GM21367 (cell line): Measurements from ENCODE around the gene C16orf78.

ENCODE experiments used
- ATAC-seq: cut with Tn5 transposase; IDR thresholded peaks from one replicate; pipeline ENCODE4 v1.9.1; 2021; ENCODE audit not compliant: unreplicated experiment

C16orf78 gene, protein sequence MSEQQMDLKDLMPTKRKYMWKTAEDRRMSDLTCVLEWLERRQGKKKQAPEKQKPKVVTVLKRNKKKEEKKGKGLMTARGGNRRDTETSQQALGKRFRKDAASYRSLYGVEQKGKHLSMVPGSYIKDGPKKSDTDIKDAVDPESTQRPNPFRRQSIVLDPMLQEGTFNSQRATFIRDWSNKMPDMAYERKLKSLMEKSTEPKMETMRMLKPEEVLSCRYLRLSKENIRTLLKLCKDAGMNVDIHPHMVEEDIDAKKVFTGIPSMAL

DNA sequence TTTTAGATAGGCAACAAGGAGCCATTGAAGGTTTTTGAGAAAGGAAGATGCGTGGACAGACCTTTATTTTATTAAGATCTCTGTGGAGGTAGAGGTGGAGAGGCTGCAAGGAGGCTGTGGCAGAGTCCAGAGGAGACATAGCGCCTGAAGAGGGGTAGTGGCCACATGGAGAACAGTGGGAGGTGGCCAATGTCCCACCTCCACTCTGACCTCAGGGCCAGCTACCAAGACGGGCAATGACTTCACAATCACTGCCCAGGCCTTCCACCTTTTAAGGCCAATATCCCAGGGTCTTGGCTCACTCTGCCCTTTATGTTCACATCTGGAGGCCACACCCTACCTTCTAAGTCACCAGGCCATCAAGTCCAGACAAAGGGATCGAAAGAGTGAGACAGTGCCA lies at the start of gene C16orf78:
Gene C16orf78 (plus strand): TSS at position 301 of the 400 bp plus-strand sequence. CDS start 136 bp downstream, outside the sequence.
- no peak for ATAC-seq

DNA sequence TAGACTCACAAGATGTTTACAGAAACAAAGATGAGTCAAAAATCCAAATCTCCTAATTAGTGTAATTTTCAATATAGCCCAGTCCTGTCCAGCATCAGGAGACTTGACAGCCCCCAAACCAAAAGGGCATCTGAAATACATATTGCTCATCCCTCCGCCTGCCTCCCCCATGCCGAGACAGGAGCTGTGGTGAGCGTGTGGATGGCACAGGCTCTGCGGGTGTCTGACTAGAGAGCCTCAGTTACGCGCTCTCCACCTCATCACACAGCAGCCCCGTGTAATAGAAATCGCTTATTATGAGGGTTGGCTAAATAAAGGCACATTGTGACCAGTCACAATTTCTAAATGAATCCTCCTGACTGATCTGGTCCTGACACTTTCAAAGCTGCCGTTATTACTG lies 48.9 kb upstream of the C16orf78 start:
- ATAC-seq: no peak

DNA sequence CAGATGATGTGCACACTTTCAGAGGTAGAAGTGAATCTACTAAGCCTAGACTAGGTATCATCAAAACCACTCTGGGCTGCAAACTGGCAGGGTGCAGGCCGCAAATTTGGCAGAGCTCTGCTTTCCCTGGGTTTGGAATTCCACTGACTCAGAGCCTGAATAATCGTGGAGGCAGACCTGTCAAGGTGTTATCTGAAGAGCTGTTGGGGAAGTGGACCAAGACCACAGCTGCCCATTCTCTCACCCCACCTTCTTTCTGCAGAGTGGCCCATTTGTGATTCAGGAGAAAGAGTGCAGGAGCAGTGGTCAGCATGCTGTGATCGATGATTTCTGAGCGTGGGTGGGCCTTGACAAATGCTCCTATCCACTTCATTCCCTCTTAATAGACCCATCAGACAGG lies 46.1 kb upstream of the C16orf78 start:
- ATAC-seq: no peak

DNA sequence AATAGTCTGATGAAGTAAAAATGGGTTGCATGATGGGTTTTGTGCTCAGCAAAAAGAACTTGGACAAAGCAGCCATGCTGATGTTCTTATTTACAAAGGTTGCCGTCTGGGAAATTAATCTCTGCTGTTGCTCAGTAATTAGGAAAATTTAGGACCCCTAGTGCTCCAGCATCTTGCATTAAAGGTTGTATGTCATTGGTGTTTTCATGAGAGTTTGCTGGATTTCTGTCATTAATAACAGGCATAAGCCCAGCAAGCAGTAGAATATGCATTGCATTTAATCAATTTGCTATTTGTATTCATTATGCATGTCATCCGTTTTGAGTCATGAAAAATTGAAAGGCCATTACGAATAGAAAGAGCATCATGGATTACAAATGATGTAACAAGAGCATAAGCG lies 45.3 kb upstream of the C16orf78 start:
- ATAC-seq: no peak

DNA sequence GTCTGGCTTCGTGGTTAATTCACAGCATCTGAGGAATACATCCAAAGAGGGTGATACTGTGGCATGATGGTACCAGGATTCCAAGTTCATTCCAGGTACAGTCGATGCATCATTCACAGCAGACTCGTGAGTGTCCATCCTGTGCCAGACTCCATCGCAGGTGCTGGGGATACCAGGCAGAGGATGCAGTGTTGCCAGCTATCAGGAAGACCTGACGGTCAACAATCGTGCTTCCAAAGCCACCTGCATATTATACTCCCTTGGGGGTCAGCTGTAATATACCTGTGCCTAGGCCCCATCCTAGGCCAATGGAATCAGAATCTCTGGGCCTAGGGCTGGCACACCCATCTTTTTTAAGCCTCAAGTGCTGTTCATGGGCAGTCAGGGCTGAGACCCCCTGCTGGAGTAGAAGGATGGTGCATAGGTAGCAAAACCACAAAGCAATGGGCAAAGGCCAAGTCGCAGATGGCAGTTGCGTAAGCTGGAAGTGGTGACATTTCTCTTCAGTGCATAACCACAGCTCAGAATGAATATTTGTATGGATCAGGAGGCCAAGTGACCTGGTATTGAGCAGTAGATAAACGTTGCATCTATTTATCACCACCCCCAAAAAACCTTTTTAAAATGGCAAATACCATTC lies 42.9 kb upstream of the C16orf78 start:
- ATAC-seq: no peak

DNA sequence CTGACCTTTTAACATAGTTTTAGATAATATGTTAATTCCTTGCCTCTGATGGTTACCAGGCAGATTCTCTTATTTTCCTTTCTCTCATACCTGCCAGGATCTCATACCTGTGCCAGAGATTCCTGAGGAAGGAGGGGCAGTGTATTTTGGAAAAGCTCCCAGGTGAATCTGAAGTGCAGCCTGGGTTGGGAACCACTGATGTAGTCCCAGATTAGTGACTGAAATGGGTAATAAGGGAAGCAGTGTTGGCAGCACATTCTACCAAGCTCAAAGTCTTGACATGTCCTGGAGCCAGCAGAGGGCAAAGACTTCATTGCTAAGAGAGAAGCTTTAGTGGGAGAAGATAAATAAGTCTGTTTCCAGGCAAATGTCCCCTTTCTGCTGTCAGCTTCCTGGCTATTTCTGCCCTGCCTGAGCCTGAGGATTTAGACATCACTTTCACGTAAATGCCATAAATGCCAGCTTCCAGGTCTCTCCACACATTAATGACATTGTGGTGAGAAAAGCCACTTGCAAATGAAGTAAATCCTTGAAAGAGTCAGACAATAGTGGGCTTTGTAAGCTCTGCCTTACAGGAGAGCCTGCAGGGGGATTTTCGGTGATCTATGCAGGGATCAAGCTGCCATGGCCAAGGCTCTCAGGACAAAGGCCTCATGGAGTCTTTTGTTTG lies 40.9 kb upstream of the C16orf78 start:
- ATAC-seq: no peak

DNA sequence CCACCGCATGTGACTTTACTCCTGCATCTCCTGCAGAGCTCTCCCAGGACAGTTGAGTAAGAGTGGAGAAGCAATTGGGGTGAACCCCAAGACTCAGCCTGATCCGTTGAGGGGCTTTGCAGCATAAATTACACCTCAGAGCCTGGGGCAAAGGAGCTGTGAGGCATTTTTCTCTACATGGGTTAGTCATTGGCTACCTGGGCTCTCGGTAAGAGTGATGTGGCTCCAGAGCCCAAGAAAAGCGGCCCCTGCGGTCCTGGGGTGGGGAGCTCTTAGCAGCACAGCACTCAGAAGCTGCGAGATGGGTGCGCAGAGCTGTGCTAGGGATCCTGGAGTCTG lies 40.4 kb upstream of the C16orf78 start:
- no peak for ATAC-seq

DNA sequence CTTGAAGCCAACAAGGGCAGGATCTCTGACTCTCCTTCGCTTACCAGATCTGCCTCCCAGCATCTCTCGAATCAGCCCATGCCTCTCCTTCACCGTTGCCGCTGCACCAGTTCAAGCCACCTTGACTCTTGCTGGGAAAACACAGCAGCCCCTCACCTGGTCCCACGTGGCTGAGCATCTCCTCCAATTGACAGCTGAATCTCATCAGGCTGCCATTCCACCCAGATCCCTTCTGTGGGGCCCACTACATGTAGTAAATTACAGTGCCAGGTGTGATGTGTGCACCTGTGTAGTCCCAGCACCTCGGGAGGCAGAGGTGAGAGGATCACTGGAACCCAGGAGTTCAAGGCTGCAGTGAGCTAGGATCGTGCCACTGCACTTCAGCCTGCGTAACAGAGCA lies 37.8 kb upstream of the C16orf78 start:
- no peak for ATAC-seq

DNA sequence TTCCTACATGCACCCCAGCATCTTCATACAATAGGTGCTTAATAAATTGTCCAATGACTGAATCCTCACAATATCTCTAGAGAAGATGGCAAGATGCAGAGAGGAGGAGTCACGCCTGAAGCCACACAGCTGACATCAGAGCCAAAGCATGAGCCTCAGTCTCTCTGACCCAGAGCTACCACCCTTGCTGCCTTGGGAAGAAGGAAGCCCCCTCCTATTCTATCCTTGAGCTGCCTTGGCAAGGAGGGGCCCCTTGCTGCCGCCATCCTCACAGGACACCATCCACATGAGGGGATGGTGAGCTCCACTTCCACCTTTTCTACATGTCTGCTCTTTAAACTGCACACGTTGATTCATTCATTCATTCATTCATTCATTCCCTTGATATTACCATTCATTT lies 37.0 kb upstream of the C16orf78 start:
- ATAC-seq: no peak

DNA sequence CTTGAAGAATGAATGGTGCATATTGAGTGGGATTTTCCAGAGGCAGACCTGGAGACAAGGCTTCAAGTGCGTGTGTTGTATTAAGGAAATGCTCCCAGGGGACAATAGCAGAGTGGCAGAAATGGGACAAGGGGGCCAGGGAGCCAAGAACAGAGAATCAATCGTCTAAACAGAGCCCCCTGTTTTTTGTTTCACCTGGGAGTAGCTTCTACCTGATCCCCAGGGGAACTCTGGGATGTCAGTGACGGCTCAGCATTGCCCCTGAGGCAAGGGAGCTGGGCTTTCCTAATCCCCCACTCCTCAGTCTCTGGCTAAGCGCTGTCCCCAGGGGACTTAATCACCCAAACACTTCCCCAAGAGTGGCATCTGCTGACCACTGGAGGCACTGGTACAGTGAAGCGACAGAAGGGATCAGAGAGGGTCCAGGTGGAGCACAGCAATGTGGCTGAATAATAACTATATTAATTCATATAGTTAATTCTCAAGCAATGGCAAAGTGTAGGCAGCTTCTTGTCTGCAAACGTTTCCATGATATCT lies 35.7 kb upstream of the C16orf78 start:
- no peak for ATAC-seq

DNA sequence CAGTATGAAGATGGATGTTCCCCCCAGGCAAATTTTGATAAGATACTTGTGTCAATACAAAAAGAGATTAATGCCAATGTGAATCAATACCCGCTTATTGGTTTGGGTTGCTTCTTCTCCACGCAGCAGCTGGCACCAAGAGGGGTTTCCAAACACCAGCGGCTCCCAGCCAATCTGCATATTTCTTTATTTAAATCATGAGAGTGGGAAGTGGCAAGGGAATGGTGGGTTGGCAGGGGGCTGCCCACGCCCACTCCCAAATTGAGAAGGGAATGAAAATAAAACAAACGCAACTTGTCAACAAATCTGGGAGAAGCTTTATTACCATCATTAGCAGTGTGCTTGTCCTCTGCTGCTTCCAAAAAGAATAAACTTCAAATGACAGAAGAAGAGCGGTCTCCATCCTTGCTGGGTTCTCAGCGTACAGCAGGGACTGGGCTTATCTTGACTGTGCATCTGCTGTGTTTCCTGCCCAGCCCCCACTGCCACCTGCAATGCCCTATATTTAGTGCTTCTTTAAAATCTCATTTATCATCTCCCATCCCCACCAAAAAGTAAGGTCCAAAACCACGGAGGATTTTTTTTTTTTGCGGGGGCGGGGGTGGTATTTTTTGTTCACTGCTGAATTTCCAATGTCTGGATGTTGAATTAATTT lies 34.9 kb upstream of the C16orf78 start:
- no peak for ATAC-seq

DNA sequence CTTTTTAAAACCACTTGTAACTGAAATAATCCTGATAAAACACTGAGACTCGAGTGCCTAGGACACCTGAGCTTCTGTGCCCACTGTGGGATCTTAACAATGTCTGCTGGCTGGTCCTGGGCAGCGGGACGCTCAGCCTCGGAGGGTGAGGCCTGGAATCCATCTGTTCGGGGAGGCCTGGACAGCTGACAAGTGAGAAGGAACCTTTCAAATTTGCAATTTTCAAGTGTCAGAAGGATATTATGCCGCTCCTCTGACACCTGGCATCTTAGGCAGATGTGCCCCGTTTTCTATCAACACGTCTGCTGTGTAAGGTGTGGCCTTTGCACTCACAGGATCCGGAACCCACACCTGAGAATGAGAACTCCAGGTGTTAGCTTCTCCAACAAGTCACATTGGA lies 33.1 kb upstream of the C16orf78 start:
- ATAC-seq: no peak

DNA sequence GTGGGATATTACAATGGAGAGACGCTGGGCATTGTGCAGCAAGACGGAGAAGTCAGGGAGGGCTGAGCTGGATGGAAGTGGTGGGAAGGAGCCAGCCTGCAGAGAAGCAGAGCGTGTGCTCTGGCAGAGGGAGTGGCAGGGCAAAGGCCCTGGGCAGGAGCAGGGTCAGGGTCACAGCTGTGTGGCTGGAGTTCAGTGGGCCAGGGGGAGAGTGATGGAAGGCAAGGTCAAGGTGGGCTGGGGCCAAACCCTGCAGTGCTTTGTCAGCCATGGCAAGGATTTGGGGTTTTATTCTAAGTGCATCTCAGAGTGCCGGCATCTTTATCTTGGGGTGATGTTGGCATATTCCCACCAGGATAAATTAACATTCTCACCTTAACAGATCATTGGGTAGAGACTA lies 31.9 kb upstream of the C16orf78 start:
- ATAC-seq: no peak

DNA sequence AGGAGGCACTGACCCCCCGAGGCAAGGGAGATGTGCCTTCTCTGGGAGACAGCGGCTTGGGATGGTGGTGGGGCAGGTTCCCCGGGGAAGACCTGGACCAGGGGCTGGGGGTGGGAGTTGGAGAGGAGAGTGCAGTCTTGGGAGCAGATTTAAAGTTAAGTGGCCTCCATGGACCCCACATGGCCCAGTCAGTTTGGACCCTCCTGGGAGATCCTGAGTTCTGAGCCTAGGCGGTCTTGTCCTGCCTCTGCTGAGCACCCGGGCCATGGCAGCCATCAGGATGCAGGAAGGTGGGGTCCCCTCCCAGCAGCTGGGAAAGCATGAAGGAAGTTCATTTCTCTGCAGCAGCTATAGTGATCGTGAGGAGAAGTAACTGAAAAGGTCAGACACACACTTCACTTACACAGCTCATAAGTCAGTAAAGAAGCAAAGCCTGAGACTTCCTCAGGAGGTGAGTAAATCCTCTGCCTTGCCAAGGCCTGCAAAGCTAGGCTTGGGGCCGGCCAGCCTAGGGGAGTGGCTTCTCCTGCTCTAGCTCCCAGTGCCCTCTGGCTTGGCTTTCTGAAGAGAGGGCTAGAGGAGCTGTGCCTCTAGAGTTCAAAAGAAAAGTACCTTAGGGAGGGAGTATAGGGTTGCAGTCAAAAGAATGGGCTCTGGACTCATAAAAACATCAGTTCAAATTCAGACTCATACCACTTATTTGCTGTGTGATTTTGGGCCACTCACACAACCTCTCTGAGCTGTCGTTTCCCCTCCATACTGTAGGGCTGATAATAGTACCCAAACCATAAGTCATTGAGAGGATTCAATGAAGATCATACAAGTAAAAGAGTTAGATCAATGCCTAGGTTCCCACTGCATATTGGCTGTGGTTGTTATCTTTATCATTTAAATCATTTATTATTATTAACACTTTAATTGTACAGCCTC lies 31.0 kb upstream of the C16orf78 start:
- ATAC-seq: no peak

DNA sequence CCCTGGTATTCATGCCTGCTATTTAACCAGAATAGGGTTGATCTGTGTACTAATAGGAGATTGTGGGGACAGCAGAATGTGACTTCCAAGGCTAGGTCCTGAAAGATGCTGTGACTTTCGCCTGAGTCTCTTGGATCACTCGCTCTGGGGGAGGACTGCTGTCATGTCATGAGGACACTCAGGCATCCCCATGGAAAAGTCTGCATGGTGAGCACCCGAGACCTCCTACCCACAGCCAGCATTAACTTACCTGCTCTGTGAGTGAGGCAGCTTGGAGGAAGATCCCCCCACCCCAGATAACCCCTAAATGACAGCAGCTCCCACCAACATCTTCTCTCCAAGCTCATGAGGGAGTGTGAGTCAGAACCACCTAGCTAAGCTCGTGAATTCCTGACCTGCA lies 30.3 kb upstream of the C16orf78 start:
- no peak for ATAC-seq

DNA sequence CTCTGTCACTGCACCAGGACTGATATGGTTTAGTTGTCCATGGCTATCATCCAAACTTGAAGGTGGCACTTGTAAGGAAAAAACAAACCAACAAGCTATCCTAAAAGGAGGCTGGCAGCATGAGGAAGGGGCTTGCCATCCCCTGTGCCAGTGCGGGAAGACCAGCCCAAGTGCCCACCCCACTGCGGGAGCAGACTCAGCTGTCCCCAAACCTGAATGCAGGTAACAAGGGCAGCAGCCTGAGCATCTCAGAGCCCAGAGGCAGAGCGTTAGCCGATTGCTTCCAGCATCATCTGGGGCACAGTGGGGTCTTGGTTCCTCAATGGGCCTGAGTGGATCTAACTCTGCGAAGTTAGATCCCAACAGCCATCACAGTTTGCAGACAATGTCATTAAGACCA lies 29.2 kb upstream of the C16orf78 start:
- ATAC-seq: no peak

DNA sequence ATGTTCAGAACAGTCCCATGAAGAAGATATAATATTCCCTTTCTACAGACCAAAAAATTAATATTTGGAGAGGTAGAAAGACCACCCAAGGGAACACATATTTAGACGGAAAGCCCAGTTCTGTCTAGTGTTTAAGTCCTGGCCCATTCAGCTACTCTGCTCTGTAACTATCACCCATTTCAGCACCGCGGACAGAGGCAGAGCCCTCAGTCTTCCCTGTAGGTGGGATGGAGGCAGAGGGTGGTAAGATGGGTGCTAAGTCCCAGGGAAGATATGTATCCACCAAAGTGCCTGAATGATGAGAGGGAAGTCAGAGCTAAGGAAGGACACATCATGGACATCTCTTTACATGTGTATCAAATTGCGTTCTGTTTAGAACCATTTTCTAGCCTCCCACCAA lies 27.8 kb upstream of the C16orf78 start:
- ATAC-seq: no peak

DNA sequence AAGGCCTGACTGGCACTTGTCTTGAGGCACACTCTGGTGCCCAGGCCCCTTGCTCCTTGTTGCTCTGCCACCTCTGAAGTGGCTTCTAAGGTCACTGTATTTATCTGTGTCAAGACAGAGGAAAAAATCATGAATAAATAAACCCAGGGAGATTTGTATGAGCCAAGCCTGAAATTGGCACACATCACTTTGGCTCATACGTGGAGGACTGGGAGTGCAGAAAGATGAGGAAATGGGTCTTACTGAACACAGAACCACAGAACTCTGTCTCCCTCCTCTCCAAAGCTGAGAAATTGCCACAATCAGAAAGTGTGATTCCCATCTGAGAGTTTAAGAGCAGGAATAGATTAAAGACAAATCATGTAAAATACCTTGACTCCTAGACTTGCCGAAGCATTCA lies 27.1 kb upstream of the C16orf78 start:
- no peak for ATAC-seq

DNA sequence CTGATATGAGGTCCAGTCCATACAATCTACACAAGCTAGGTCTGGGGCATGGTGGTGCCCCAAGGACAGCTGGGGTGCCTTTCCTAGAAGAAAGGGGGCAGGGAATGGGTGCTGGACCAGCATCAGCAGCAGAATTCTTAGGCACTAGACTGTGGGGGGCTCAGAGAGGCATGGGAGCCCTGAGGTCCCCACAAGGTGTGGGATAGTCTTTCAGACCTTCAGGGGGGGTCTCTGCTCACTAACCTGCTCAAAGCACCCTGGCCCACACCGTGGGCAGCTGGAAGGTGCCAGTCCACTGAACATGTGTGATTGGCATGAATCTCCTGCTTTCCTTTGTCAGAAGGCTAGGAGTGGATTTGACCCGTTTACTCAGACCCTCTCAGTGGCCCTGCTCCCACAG lies 26.1 kb upstream of the C16orf78 start:
- ATAC-seq: no peak

DNA sequence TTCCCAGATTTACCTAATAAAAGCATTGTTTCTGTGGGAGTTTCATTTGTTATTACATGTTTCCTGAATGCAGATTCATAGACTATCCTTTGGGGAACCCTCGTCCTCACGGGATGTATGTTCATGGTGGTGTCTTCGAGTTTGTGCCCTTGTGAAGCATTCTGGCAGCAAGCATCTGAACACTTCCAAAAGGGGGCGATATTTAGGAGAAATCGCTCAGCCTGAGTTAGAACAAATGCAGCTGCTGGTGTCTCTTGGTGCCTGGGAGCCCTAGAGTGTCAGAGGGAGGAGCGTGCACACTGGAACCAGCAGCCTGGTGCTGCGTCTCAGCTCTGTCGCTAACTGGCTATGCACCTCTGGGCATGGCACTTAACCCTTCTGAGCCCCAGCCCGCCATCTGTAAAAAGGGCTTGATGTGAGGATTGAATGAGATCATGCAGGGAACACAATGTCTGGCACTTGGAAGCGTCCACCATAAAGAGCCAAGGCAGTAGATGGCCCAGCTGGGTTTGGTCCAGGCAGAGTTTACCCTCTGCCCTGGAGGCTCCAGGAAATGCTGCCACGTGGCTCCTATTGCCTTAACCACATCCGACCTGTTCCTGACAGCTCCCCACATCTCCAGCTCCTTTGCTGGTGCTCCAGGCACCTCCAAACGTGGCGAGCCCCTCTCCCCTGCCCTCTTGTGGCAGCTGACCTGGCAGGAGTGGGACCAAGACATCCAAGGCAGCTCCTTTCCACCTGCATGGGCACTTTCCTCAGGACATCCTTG lies 25.0 kb upstream of the C16orf78 start:
- ATAC-seq: no peak
